Measurements from ENCODE around the gene CKM. TPM values are rescaled to one million over a fixed set of nuclear protein-coding genes. Genes with fewer than 3 reads are reported as not detected.

CKM gene
- total RNA-seq: not detected
- 0.13 TPM for polyA plus RNA-seq

GRCh38 chr19:45322744-45323281 lies at the start of gene CKM:
TSS of gene CKM (minus strand) at chr19:45322875. CDS start at chr19:45319713, 3,162 bp downstream.
- Histone ChIP-seq H3K4me1 (ENCODE audit: insufficient read depth, low read length) (no peaks in the 10 kb centered on the region), H3K36me3 (ENCODE audit: insufficient read depth, low read length) (no peaks in the 10 kb centered on the region), H3K4me3 (ENCODE audit: low read length) (no peak within 1 kb of the TSS), H3K27me3 (ENCODE audit: insufficient read depth, low read length, poor library complexity, severe bottlenecking) (peaks cover 16% of the 10 kb centered on the region), H3K27ac (ENCODE audit: low read depth, low read length) (no peak within 1 kb of the TSS), H3K9me3 (ENCODE audit: low read length) (no peaks in the 10 kb centered on the region)
- Mint-ChIP-seq H3K9me3 (no peaks in the 10 kb centered on the region), H3K4me1 (peaks cover 0 to 2% (median 0%) of the 10 kb centered on the region in 3 donors), H3K4me3 (peak within 1 kb of the TSS in 1 of 7 donors; percentile 32), H3K27me3 (peaks cover 21 to 36% of the 10 kb centered on the region in 2 donors), H3K27ac (peak within 1 kb of the TSS in 1 of 8 donors; percentile 38), H3K36me3 (no peaks in the 10 kb centered on the region)
- POLR2A ChIA-PET: no interaction called here
- no peak for DNase-seq
- CTCF ChIA-PET: no interaction called here

- no peaks in the 10 kb centered on the region for H3K27me3 ChIP-seq (ENCODE audit: insufficient read depth, low read length, poor library complexity, severe bottlenecking)
- peak within 1 kb of the TSS; percentile 72 to 99 (median 98) for H3K27ac Mint-ChIP-seq
- peaks cover 0 to 4% (median 2%) of the 10 kb centered on the region in 3 donors for H3K36me3 Mint-ChIP-seq
- ChIA-PET CTCF (no interaction called here), POLR2A (no interaction called here)
- peaks cover 10 to 22% (median 14%) of the 10 kb centered on the region in 3 donors for H3K4me1 Mint-ChIP-seq
- no peaks in the 10 kb centered on the region for H3K9me3 ChIP-seq (ENCODE audit: low read length)
- H3K27me3 Mint-ChIP-seq: peaks cover 0 to 1% of the 10 kb centered on the region in 2 donors
- peak; percentile 99 to 100 (median 99) for DNase-seq
- H3K36me3 ChIP-seq (ENCODE audit: insufficient read depth, low read length): no peaks in the 10 kb centered on the region
- H3K9me3 Mint-ChIP-seq: no peaks in the 10 kb centered on the region
- peak within 1 kb of the TSS; percentile 78 for H3K27ac ChIP-seq (ENCODE audit: low read depth, low read length)
- H3K4me3 ChIP-seq (ENCODE audit: low read length): peak within 1 kb of the TSS; percentile 81
- H3K4me1 ChIP-seq (ENCODE audit: insufficient read depth, low read length): peaks cover 5% of the 10 kb centered on the region
- peak within 1 kb of the TSS; percentile 82 to 98 (median 95) for H3K4me3 Mint-ChIP-seq
Observed at GRCh38 chr19:45370410-45371204, 47.9 kb upstream of the CKM start, which contains the start of gene ERCC2. TSS of gene ERCC2 (minus strand) at chr19:45370573. CDS start at chr19:45370540, 33 bp downstream.

GRCh38 chr19:45368737-45369340 lies 46.2 kb upstream of the CKM start:
- ChIA-PET POLR2A (no interaction called here), CTCF (interaction anchor here (1.2 kb wide), 1 partner anchor 30 kb away, joined by 3 read pairs; no protein-coding TSS in a partner anchor)
- Histone ChIP-seq H3K9me3 (ENCODE audit: low read length) (no peaks in the 10 kb centered on the region), H3K36me3 (ENCODE audit: insufficient read depth, low read length) (no peaks in the 10 kb centered on the region), H3K4me3 (ENCODE audit: low read length) (no peak overlapping the region), H3K4me1 (ENCODE audit: insufficient read depth, low read length) (peaks cover 5% of the 10 kb centered on the region), H3K27me3 (ENCODE audit: insufficient read depth, low read length, poor library complexity, severe bottlenecking) (no peaks in the 10 kb centered on the region), H3K27ac (ENCODE audit: low read depth, low read length) (no peak overlapping the region)
- Mint-ChIP-seq H3K4me1 (peaks cover 10 to 22% (median 14%) of the 10 kb centered on the region in 3 donors), H3K27me3 (peaks cover 0 to 1% of the 10 kb centered on the region in 2 donors), H3K9me3 (no peaks in the 10 kb centered on the region), H3K27ac (no peak overlapping the region), H3K4me3 (peak overlapping the region; percentile 57 to 93 (median 66)), H3K36me3 (peaks cover 0 to 6% (median 2%) of the 10 kb centered on the region in 3 donors)
- no peak for DNase-seq

- H3K27ac Mint-ChIP-seq: peak overlapping the region in 1 of 8 donors; percentile 29
- POLR2A ChIA-PET: no interaction called here
- no peaks in the 10 kb centered on the region for H3K36me3 ChIP-seq (ENCODE audit: insufficient read depth, low read length)
- H3K27me3 ChIP-seq (ENCODE audit: insufficient read depth, low read length, poor library complexity, severe bottlenecking): no peaks in the 10 kb centered on the region
- no peaks in the 10 kb centered on the region for H3K9me3 Mint-ChIP-seq
- peaks cover 5% of the 10 kb centered on the region for H3K4me1 ChIP-seq (ENCODE audit: insufficient read depth, low read length)
- H3K36me3 Mint-ChIP-seq: peaks cover 0 to 6% (median 2%) of the 10 kb centered on the region in 3 donors
- no peak overlapping the region for H3K4me3 ChIP-seq (ENCODE audit: low read length)
- no peak for DNase-seq
- CTCF ChIA-PET: interaction anchor here (1.2 kb wide), 1 partner anchor 29 kb away, joined by 3 read pairs; no protein-coding TSS in a partner anchor
- peaks cover 0 to 1% of the 10 kb centered on the region in 2 donors for H3K27me3 Mint-ChIP-seq
- no peak overlapping the region for H3K27ac ChIP-seq (ENCODE audit: low read depth, low read length)
- peak overlapping the region in 6 of 7 donors; percentile 21 to 57 (median 42) for H3K4me3 Mint-ChIP-seq
- H3K9me3 ChIP-seq (ENCODE audit: low read length): no peaks in the 10 kb centered on the region
- H3K4me1 Mint-ChIP-seq: peaks cover 10 to 22% (median 14%) of the 10 kb centered on the region in 3 donors
Observed at GRCh38 chr19:45368127-45368526, 45.5 kb upstream of the CKM start.

GRCh38 chr19:45364696-45365095 lies 42.0 kb upstream of the CKM start:
- H3K27ac ChIP-seq (ENCODE audit: low read depth, low read length): no peak overlapping the region
- Mint-ChIP-seq H3K27ac (no peak overlapping the region), H3K9me3 (no peaks in the 10 kb centered on the region), H3K4me1 (peaks cover 5 to 12% (median 8%) of the 10 kb centered on the region in 3 donors), H3K4me3 (no peak overlapping the region), H3K36me3 (peaks cover 4 to 22% (median 6%) of the 10 kb centered on the region in 3 donors), H3K27me3 (no peaks in the 10 kb centered on the region)
- no peaks in the 10 kb centered on the region for H3K36me3 ChIP-seq (ENCODE audit: insufficient read depth, low read length)
- H3K4me3 ChIP-seq (ENCODE audit: low read length): no peak overlapping the region
- ChIA-PET CTCF (no interaction called here), POLR2A (no interaction called here)
- peaks cover 2% of the 10 kb centered on the region for H3K4me1 ChIP-seq (ENCODE audit: insufficient read depth, low read length)
- no peak for DNase-seq
- H3K27me3 ChIP-seq (ENCODE audit: insufficient read depth, low read length, poor library complexity, severe bottlenecking): no peaks in the 10 kb centered on the region
- H3K9me3 ChIP-seq (ENCODE audit: low read length): no peaks in the 10 kb centered on the region

- Mint-ChIP-seq H3K9me3 (no peaks in the 10 kb centered on the region), H3K4me1 (peaks cover 3 to 8% (median 7%) of the 10 kb centered on the region in 3 donors), H3K27me3 (no peaks in the 10 kb centered on the region), H3K4me3 (no peak overlapping the region), H3K36me3 (peaks cover 4 to 29% (median 6%) of the 10 kb centered on the region in 3 donors), H3K27ac (no peak overlapping the region)
- POLR2A ChIA-PET: no interaction called here
- no peak for DNase-seq
- no peaks in the 10 kb centered on the region for H3K36me3 ChIP-seq (ENCODE audit: insufficient read depth, low read length)
- H3K27ac ChIP-seq (ENCODE audit: low read depth, low read length): no peak overlapping the region
- no peaks in the 10 kb centered on the region for H3K4me1 ChIP-seq (ENCODE audit: insufficient read depth, low read length)
- H3K27me3 ChIP-seq (ENCODE audit: insufficient read depth, low read length, poor library complexity, severe bottlenecking): no peaks in the 10 kb centered on the region
- H3K4me3 ChIP-seq (ENCODE audit: low read length): no peak overlapping the region
- CTCF ChIA-PET: no interaction called here
- H3K9me3 ChIP-seq (ENCODE audit: low read length): no peaks in the 10 kb centered on the region
Observed at GRCh38 chr19:45363861-45364459, 41.3 kb upstream of the CKM start.

GRCh38 chr19:45362291-45362690 lies 39.6 kb upstream of the CKM start:
- no peaks in the 10 kb centered on the region for H3K4me1 Mint-ChIP-seq

More at GRCh38 chr19:45362291-45362690, 39.6 kb upstream of the CKM start:
- ChIA-PET CTCF (no interaction called here), POLR2A (no interaction called here)
- H3K27me3 Mint-ChIP-seq: no peaks in the 10 kb centered on the region
- no peaks in the 10 kb centered on the region for H3K36me3 ChIP-seq (ENCODE audit: insufficient read depth, low read length)
- H3K4me3 ChIP-seq (ENCODE audit: low read length): no peak overlapping the region
- no peak overlapping the region for H3K27ac ChIP-seq (ENCODE audit: low read depth, low read length)
- no peaks in the 10 kb centered on the region for H3K9me3 Mint-ChIP-seq
- no peak overlapping the region for H3K27ac Mint-ChIP-seq
- H3K4me1 ChIP-seq (ENCODE audit: insufficient read depth, low read length): no peaks in the 10 kb centered on the region
- no peaks in the 10 kb centered on the region for H3K27me3 ChIP-seq (ENCODE audit: insufficient read depth, low read length, poor library complexity, severe bottlenecking)
- no peaks in the 10 kb centered on the region for H3K9me3 ChIP-seq (ENCODE audit: low read length)
- no peak for DNase-seq
- H3K4me3 Mint-ChIP-seq: no peak overlapping the region
- H3K36me3 Mint-ChIP-seq: peaks cover 4 to 42% (median 6%) of the 10 kb centered on the region in 3 donors

Measured in CD8-positive, alpha-beta memory T cell (primary cell).